HG03139 (cell line): ENCODE data around the gene TM4SF20.
"Not testable (repeated sequence)": the region's sequence is repeated elsewhere in the genome, so short reads cannot be mapped to it uniquely, and the experiment has no call there.

Source experiments
- ATAC-seq: cut with Tn5 transposase; IDR thresholded peaks from one replicate; pipeline ENCODE4 v1.9.1; 2021; ENCODE audit not compliant: unreplicated experiment

The TM4SF20 gene

GRCh38 chr2:227398684-227399670, 19.9 kb upstream of the TM4SF20 start:
- no peak for ATAC-seq

GRCh38 chr2:227397562-227397961, 18.5 kb upstream of the TM4SF20 start:
- no peak for ATAC-seq

- ATAC-seq, result no peak
These were observed 16.4 kb upstream of the TM4SF20 start for GRCh38 chr2:227395556-227395955.

DNA sequence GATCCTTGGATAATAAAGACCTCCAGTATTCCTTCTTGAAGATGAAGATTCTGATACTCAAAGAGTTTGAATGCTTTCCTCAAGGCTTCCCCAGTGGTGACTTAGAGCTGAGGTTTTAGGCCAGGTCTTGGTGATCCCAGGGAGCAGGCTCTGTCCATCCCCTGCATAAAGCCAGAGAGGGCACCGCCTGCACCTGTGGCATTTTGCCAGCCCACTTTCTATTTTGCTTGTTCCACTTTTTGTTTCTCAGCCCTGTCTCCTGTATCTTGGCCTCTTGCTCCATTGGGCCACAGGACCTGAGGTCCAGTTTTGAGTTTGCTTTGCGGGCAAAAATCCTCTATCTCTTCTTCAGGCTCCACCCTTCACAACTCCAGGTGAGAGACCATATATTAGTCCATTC, 15.3 kb upstream of the TM4SF20 start:
- ATAC-seq, result no peak

- ATAC-seq, result no peak
These were observed 11.6 kb upstream of the TM4SF20 start for GRCh38 chr2:227390468-227391256.

DNA sequence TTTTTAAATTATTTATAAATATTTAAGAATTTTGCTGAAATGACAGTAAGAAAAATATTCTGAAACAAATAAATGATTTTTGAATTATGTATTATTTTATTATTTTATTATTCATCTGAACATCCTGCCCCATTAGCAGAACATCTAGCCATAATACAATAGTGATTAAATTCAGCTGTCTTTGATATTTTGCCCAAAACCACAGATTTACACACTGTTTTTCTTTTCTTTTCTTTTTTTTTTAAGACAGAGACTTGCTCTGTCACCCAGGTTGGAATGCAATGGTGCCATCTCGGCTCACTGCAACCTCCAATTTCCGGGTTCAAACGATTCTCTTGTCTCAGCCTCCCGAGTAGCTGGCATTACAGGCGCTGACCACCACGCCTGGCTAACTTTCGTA, 10.6 kb upstream of the TM4SF20 start:
- no peak for ATAC-seq

DNA sequence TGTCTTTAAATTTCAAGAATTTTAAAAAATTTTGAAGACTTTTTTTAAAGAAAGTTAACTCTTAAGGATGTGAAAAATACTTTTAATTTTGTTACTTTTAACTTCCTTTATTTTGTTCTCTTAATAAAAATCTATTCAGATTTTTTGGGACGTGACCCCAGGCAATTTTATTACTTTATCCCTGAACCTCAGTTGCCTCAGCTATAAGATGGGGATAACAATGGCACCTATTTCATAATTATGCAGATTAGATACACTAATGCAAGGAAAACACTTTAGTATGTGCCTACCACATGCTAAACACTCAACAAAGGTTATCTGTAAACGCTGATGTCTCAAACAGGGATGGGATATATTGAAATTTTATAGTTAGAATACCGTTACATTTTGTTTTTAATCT, 10.1 kb upstream of the TM4SF20 start:
- ATAC-seq, result no peak

- no peak for ATAC-seq
These were observed 9.5 kb upstream of the TM4SF20 start for GRCh38 chr2:227388537-227389011.

DNA sequence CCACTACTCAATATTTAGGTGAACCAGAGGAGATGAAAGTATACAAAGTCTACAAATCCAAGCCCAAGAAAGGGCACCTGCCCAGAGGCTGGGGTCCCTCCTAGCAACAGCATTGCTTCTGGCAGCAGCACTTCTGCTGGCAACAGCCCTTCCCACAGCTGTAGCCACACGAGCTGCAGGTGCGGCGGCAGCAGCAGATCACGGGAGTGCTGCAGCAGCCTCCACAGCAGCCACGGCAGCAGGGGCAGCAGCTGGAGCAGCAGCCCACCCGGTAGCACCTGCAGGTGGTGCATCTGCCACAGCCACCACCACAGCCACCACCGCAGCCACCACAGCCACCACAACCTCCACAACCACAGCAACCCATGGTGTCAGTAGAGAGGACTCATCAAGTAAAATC, 8.5 kb upstream of the TM4SF20 start, which contains the start of gene SCYGR1:
TSS of gene SCYGR1 (minus strand) at position 367 of the 400 bp plus-strand sequence. CDS start at position 367, 0 bp downstream.
- ATAC-seq, result not testable (repeated sequence)

- ATAC-seq, result no peak
These were observed 7.5 kb upstream of the TM4SF20 start for GRCh38 chr2:227386630-227387029.

GRCh38 chr2:227383686-227384085, 4.6 kb upstream of the TM4SF20 start:
- no peak for ATAC-seq

DNA sequence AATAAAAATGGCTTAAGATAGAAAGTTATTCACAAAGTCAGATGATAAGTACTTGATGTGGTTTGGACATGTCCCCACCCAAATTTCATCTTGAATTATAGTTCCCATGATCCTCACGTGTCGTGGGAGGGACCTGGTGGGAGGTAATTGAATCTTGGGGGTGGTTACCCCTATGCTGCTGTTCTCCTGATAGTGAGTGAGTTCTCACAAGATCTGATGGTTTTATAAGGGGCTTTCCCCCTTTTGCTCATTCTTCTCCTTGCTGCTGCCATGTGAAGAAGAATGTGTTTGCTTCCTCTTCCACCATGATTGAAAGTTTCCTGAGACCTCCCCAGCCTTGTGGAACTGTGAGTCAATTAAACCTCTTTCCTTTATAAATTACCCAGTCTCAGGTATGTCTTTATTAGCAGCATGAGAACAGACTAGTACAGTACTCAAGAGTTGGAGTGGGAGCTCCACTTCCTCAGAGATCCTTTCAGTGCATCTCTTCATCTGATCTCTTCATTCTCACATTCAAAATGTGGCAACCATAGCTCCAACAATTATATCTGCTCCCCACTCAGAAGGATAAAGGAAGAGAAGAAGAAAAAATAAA, 3.2 kb upstream of the TM4SF20 start:
- not testable (repeated sequence) for ATAC-seq

GRCh38 chr2:227378371-227378782, 729 bp downstream of the TM4SF20 start:
- no peak for ATAC-seq

GRCh38 chr2:227377467-227378351, 1.4 kb downstream of the TM4SF20 start:
- ATAC-seq, result no peak

DNA sequence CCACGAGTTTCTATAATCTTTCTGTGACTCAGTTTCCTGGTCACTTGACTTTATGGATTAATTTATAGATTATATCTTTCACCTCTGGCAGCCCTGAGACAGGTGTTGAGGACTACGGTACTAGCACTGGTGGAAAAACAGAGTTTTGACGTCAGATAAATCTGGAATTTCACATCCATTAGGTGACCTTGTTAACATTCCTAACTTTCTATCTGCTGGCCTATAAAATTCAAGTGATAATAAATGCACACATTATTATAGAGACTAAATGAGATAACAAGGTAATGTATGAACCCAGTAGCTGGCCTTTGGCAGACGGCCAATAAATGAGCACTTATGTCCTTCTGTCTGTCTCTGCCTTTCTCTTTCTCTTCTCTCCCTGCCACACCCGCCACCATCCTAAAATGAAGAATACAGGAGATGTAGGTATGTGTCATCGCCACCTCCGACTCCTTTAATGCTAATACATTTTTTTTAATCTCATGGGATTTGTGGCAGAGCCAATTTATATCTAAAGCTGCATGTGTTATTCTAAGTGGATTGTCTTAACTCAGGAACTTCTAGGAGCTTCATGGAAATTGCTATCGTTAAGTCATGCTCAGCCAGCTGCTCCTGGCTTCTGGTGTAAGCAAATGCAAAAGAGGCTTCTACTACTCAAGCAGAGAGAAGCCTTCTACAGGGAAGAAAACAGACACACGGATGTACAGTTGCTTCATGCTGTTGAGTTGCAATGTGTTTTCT, 2.3 kb downstream of the TM4SF20 start:
- no peak for ATAC-seq

DNA sequence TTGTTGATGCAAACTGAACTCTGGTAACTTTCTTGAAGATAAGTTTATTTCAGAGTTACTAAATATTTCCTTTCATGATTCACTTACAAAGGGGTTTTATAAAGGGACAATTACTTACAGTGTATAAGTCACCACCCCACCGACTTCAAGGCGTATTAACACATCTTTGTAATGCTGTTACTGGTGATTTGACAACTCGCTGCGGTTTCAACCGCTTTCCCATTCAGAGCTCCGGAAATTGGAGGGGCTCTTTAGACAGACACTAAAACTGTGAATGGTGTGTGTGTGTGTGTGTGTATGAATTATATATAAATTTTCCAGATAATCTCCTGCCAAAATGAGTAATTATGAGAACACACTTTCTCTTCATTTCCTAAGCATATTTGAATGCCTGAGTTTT, 4.9 kb downstream of the TM4SF20 start:
- ATAC-seq, result no peak

- no peak for ATAC-seq
These were observed 5.7 kb downstream of the TM4SF20 start for GRCh38 chr2:227373389-227373788.

- no peak for ATAC-seq
These were observed 8.3 kb downstream of the TM4SF20 start for GRCh38 chr2:227370791-227371312.

GRCh38 chr2:227370092-227370491, 9.0 kb downstream of the TM4SF20 start:
- no peak for ATAC-seq
